Activated CD8-positive, alpha-beta T cell treated with anti-CD3 and anti-CD28 coated beads for 36 hours (primary cell): ENCODE results near the gene ATG3. TPM values are rescaled to one million over a fixed set of nuclear protein-coding genes. Genes with fewer than 3 reads are reported as not detected.

Experiments used
- ATAC-seq: fragments of 200-7000 bp; cut with Tn5 transposase; one replicate; pipeline ENCODE4 v1.10.0; 2021; ENCODE audit warnings: mild to moderate bottlenecking, moderate library complexity
- CTCF ChIA-PET: fragments of 350-600 bp; sonication (Branson Sonifier 250); formaldehyde crosslinking; loops from one replicate; lab custom pipeline; 2021; ENCODE audit warnings: antibody characterized with exemption; lab: Charles Lee
- POLR2A ChIA-PET: fragments of 350-600 bp; sonication (Branson Sonifier 250); formaldehyde crosslinking; loops from one replicate; lab custom pipeline; 2021; ENCODE audit warnings: antibody characterized with exemption; lab: Charles Lee
- DNase-seq: peaks from one replicate; pipeline ENCODE4 v3.0.0-alpha.2; 2020
- H3K27ac Mint-ChIP-seq: one replicate; pipeline ENCODE4 v1.8.0; 2021; ENCODE audit warnings: mild to moderate bottlenecking, mixed read lengths
- H3K27me3 Mint-ChIP-seq: one replicate; pipeline ENCODE4 v1.8.0; 2021; ENCODE audit warnings: mixed read lengths
- H3K36me3 Mint-ChIP-seq: one replicate; pipeline ENCODE4 v1.8.0; 2021; ENCODE audit warnings: low read depth, mixed read lengths
- H3K4me1 Mint-ChIP-seq: one replicate; pipeline ENCODE4 v1.8.0; 2021; ENCODE audit warnings: low read depth, mixed read lengths
- H3K4me3 Mint-ChIP-seq: one replicate; pipeline ENCODE4 v1.8.0; 2021; ENCODE audit warnings: mild to moderate bottlenecking, moderate library complexity, mixed read lengths
- H3K9me3 Mint-ChIP-seq: one replicate; pipeline ENCODE4 v1.8.0; 2021; ENCODE audit warnings: mixed read lengths
- CTCF ChIP-seq: fragments of 200-600 bp; IDR thresholded peaks from one replicate; pipeline ENCODE4 v1.8.0; 2022; ENCODE audit warnings: antibody characterized with exemption, mild to moderate bottlenecking
- intact Hi-C: fragments of 100-400 bp; cut with micrococcal nuclease; formaldehyde crosslinking; loops from one replicate; pipeline ENCODE4 v1.10.0; 2022
- total RNA-seq, 2 experiments: library from RNA; stranded (reverse); gene quantifications; one replicate each; pipeline ENCODE4 v1.2.3, GENCODE V29; 2021

ATG3 gene
- total RNA-seq, 2 experiments from 2014 or later, result 56.5 to 58.4 TPM

GRCh38 chr3:112593258-112593657, 31.5 kb upstream of the ATG3 start:
- ChIA-PET CTCF (interaction anchor here (1.2 to 4.5 kb wide), 3 partner anchors 9 to 51 kb away, joined by 3 to 19 read pairs (median 5); no protein-coding TSS in a partner anchor), POLR2A (interaction anchor here (0.6 to 1.0 kb wide), 2 partner anchors 10 to 688 kb away, joined by 3 read pairs; no protein-coding TSS in a partner anchor)
- intact Hi-C loops, result no loop called here

GRCh38 chr3:112587336-112587735, 25.6 kb upstream of the ATG3 start:
- ATAC-seq (no peak), DNase-seq (no peak)
- intact Hi-C loops, result no loop called here
- ChIA-PET CTCF (interaction anchor here (1.2 kb wide), 1 partner anchor 13 kb away, joined by 3 read pairs; no protein-coding TSS in a partner anchor), POLR2A (no interaction called here)
- TF ChIP-seq CTCF, result no peak
- Mint-ChIP-seq H3K27ac (no peak overlapping the region), H3K4me1 (peaks cover 5% of the 10 kb centered on the region), H3K9me3 (no peaks in the 10 kb centered on the region), H3K27me3 (no peaks in the 10 kb centered on the region), H3K36me3 (peaks cover 29% of the 10 kb centered on the region), H3K4me3 (no peak overlapping the region)

More at GRCh38 chr3:112593258-112593657, 31.5 kb upstream of the ATG3 start:
- ATAC-seq (no peak), DNase-seq (no peak)
- H3K36me3 Mint-ChIP-seq, result peaks cover 29% of the 10 kb centered on the region
- no peaks in the 10 kb centered on the region for H3K27me3 Mint-ChIP-seq
- H3K9me3 Mint-ChIP-seq, result peaks cover 5% of the 10 kb centered on the region
- no peak for TF ChIP-seq CTCF
- no peaks in the 10 kb centered on the region for H3K4me1 Mint-ChIP-seq
- no peak overlapping the region for H3K27ac Mint-ChIP-seq
- no peak overlapping the region for H3K4me3 Mint-ChIP-seq

- DNase-seq (no peak), ATAC-seq (no peak)
- Mint-ChIP-seq H3K9me3 (no peaks in the 10 kb centered on the region), H3K27me3 (no peaks in the 10 kb centered on the region), H3K27ac (no peak overlapping the region), H3K4me1 (peaks cover 8% of the 10 kb centered on the region), H3K4me3 (no peak overlapping the region), H3K36me3 (peaks cover 29% of the 10 kb centered on the region)
- TF ChIP-seq CTCF, result no peak
- CTCF ChIA-PET, result no interaction called here
- POLR2A ChIA-PET, result no interaction called here
- intact Hi-C loops, result no loop called here
Measured at GRCh38 chr3:112585782-112586181, 24.0 kb upstream of the ATG3 start.

- no peak for DNase-seq
- Mint-ChIP-seq H3K4me3 (no peak overlapping the region), H3K36me3 (peaks cover 25% of the 10 kb centered on the region), H3K27me3 (no peaks in the 10 kb centered on the region), H3K9me3 (no peaks in the 10 kb centered on the region), H3K4me1 (peaks cover 8% of the 10 kb centered on the region), H3K27ac (no peak overlapping the region)
- no peak for TF ChIP-seq CTCF
- ChIA-PET POLR2A (no interaction called here), CTCF (interaction anchor here (0.9 to 3.4 kb wide), 17 partner anchors 11 to 452 kb away, joined by 3 to 28 read pairs (median 8); partner anchors contain the start of gene SLC9C1)
- ATAC-seq, result no peak
- intact Hi-C loops, result no loop called here
Measured at GRCh38 chr3:112583105-112583504, 21.3 kb upstream of the ATG3 start.

- DNase-seq, result peak; percentile 24
- Mint-ChIP-seq H3K4me3 (no peak overlapping the region), H3K4me1 (peaks cover 4% of the 10 kb centered on the region), H3K27ac (no peak overlapping the region), H3K27me3 (no peaks in the 10 kb centered on the region), H3K36me3 (peaks cover 21% of the 10 kb centered on the region), H3K9me3 (no peaks in the 10 kb centered on the region)
- ChIA-PET POLR2A (interaction anchor here (1.0 kb wide), 1 partner anchor 21 kb away, joined by 3 read pairs; the partner anchor contains the start of genes ATG3 and SLC35A5), CTCF (interaction anchor here (0.6 to 3.4 kb wide), 29 partner anchors 12 to 405 kb away, joined by 3 to 28 read pairs (median 6); partner anchors contain the start of genes ATG3, SLC35A5 and SLC9C1)
- intact Hi-C loops, result no loop called here
- peak; percentile 43 for TF ChIP-seq CTCF
- peak; percentile 55 for ATAC-seq
Measured at GRCh38 chr3:112582244-112582874, 20.6 kb upstream of the ATG3 start.
